ENCODE measurements around the gene RASSF5.

Gene RASSF5

GRCh38 chr1:206591696-206592095, 84.4 kb downstream of the RASSF5 start:
- Histone ChIP-seq H3K27ac (no peak overlapping the region), H3K4me3 (no peak overlapping the region)
- TF ChIP-seq, protein P1, sequence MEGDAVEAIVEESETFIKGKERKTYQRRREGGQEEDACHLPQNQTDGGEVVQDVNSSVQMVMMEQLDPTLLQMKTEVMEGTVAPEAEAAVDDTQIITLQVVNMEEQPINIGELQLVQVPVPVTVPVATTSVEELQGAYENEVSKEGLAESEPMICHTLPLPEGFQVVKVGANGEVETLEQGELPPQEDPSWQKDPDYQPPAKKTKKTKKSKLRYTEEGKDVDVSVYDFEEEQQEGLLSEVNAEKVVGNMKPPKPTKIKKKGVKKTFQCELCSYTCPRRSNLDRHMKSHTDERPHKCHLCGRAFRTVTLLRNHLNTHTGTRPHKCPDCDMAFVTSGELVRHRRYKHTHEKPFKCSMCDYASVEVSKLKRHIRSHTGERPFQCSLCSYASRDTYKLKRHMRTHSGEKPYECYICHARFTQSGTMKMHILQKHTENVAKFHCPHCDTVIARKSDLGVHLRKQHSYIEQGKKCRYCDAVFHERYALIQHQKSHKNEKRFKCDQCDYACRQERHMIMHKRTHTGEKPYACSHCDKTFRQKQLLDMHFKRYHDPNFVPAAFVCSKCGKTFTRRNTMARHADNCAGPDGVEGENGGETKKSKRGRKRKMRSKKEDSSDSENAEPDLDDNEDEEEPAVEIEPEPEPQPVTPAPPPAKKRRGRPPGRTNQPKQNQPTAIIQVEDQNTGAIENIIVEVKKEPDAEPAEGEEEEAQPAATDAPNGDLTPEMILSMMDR (IDR thresholded peaks at IDR 0.05), result no peak
- DNase-seq (ENCODE audit: low spot score), result no peak

GRCh38 chr1:206593351-206593925, 86.1 kb downstream of the RASSF5 start:
- TF ChIP-seq, protein P1 (IDR thresholded peaks at IDR 0.05), result no peak
- Histone ChIP-seq H3K27ac (no peak overlapping the region), H3K4me3 (no peak overlapping the region)
- DNase-seq (ENCODE audit: low spot score), result no peak

DNA sequence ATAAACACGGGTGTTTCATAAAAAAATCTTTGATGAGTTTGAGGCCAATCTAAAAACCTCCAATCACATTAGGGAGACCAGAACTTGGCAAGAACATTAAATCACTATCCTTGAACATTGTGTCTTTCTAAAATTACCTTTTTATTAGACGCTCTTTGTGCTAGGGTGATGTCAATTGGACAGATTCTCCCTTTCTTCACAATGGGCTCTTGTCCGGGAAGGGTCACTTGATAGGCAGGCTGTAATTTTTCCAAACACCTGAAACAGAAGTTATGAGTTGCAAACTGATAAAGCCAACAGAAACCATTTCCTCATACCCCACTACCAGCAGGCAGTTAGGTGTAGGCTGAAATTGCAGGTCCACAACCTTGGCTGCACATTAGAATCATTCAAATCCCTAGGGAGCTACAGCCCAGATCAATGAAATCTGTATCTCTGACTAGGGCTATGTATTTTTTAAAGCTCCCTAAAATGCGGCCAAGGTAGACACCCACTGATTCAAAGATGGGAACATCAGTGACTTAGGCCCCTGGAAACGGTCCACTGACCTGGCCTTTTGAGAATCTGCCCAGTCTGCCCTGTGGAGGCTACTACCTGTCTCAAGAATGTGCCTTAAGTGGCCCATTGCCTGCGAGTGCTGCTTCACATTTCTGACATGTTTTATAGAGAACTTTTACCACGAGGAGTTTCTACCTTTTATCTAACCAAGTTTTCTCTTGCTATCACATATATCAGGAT, 88.4 kb downstream of the RASSF5 start:
- H3K27ac ChIP-seq, result no peak overlapping the region
- TF ChIP-seq, protein P1 (IDR thresholded peaks at IDR 0.05), result no peak
- H3K4me3 ChIP-seq, result no peak overlapping the region
- DNase-seq (ENCODE audit: low spot score), result no peak

DNA sequence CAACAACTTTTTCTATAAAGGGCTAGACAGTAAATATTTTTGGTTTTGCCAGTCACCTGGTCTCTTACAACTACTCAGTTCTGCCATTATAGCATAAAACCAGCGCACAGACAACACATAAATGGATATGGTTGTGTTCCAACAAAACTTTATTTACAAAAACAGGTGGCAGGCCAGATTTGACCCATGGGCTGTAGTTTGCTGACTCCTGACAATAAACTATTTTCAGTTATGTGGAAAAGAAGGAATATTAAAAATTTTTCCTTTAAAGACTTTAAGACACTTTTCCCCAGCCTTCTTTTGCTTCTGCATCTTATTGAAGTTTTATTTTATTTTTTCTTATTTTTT, 89.0 kb downstream of the RASSF5 start:
- TF ChIP-seq, protein P1 (IDR thresholded peaks at IDR 0.05), result no peak
- Histone ChIP-seq H3K4me3 (no peak overlapping the region), H3K27ac (no peak overlapping the region)
- DNase-seq (ENCODE audit: low spot score), result no peak

DNA sequence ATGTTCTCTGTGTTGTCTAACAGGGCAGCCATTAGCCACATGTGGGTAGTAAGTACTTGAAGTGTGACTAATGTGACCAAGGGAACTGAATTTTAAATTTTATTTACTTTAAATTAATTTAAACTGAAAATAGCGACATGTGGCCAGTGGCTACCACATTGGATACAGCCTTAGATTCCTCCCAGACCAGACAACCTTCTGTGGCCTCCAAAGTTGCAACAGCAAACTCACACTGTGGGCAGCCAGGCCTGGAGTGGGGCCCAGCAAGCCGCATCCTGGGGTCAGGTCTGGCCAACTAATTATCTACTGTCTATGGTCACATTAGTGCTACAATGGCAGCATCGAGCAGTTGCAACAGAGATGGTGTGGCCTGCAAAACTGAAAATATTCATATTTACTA, 93.2 kb downstream of the RASSF5 start:
- Histone ChIP-seq H3K4me3 (no peak overlapping the region), H3K27ac (no peak overlapping the region)
- TF ChIP-seq, protein P1 (IDR thresholded peaks at IDR 0.05), result no peak
- DNase-seq (ENCODE audit: low spot score), result no peak

- TF ChIP-seq, protein P1 (IDR thresholded peaks at IDR 0.05), result no peak
- Histone ChIP-seq H3K4me3 (no peak overlapping the region), H3K27ac (no peak overlapping the region)
- DNase-seq (ENCODE audit: low spot score), result no peak
These were observed 97.5 kb downstream of the RASSF5 start for GRCh38 chr1:206604861-206605260.

DNA sequence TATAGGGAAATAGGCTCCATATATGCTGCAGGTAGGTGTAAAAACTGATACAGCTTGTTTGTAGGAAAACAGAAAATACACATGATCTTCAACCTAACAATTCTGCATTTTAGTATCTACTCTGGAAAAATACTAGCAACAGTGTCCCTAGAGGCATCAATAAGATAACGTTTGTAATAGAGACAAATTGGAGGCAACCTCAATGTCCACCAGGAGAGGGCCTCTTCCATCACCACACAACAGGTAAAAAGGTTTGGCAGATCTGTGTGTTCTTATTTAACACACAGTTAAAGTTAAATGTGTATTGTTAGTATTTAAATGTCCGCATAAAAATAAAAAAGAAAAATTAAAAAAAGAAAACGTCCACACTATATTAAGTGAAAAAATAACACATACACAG, 99.5 kb downstream of the RASSF5 start:
- TF ChIP-seq, protein P1 (IDR thresholded peaks at IDR 0.05), result no peak
- Histone ChIP-seq H3K27ac (no peak overlapping the region), H3K4me3 (no peak overlapping the region)
- no peak for DNase-seq (ENCODE audit: low spot score)
